ENCODE data around the gene FGF13.
A peak's percentile ranks its signal among the peaks of the same experiment; 100 is the strongest.

FGF13 gene

GRCh38 chrX:138711399-138712347 lies at the start of gene FGF13:
Gene FGF13, minus strand, starts transcription at chrX:138711717. Its CDS starts 714 bp downstream, at chrX:138711003.
- DNase-seq, result peak; percentile 68

- no peak for DNase-seq
Observed at GRCh38 chrX:138759217-138759943, 47.9 kb upstream of the FGF13 start.

GRCh38 chrX:138756234-138756633 lies 44.7 kb upstream of the FGF13 start:
- DNase-seq, result peak; percentile 84

- no peak for DNase-seq
Observed at GRCh38 chrX:138754861-138755260, 43.3 kb upstream of the FGF13 start.

GRCh38 chrX:138748480-138748879 lies 37.0 kb upstream of the FGF13 start:
- no peak for DNase-seq

- peak; percentile 34 for DNase-seq
Observed at GRCh38 chrX:138745196-138745595, 33.7 kb upstream of the FGF13 start.

GRCh38 chrX:138742217-138742616 lies 30.7 kb upstream of the FGF13 start:
- DNase-seq, result no peak

- DNase-seq, result no peak
Observed at GRCh38 chrX:138740341-138740740, 28.8 kb upstream of the FGF13 start.

GRCh38 chrX:138723301-138723700 lies 11.8 kb upstream of the FGF13 start:
- DNase-seq, result no peak

- DNase-seq, result no peak
Observed at GRCh38 chrX:138719396-138719795, 7.9 kb upstream of the FGF13 start.

- peak; percentile 36 for DNase-seq
Observed at GRCh38 chrX:138718941-138719340, 7.4 kb upstream of the FGF13 start.

- peak; percentile 29 for DNase-seq
Observed at GRCh38 chrX:138710866-138711341, 613 bp downstream of the FGF13 start.

- DNase-seq, result no peak
Observed at GRCh38 chrX:138709886-138710791, 1.4 kb downstream of the FGF13 start.

- no peak for DNase-seq
Observed at GRCh38 chrX:138708268-138708667, 3.2 kb downstream of the FGF13 start.

- DNase-seq, result no peak
Observed at GRCh38 chrX:138704596-138704995, 6.9 kb downstream of the FGF13 start.

- DNase-seq, result no peak
Observed at GRCh38 chrX:138704101-138704500, 7.4 kb downstream of the FGF13 start.

GRCh38 chrX:138692591-138692990 lies 18.9 kb downstream of the FGF13 start:
- DNase-seq, result peak; percentile 29

GRCh38 chrX:138691186-138691585 lies 20.3 kb downstream of the FGF13 start:
- no peak for DNase-seq

- no peak for DNase-seq
Observed at GRCh38 chrX:138690591-138690990, 20.9 kb downstream of the FGF13 start.

GRCh38 chrX:138683600-138683999 lies 27.9 kb downstream of the FGF13 start:
- no peak for DNase-seq

GRCh38 chrX:138669693-138670092 lies 41.8 kb downstream of the FGF13 start:
- DNase-seq, result no peak

GRCh38 chrX:138664466-138664865 lies 47.1 kb downstream of the FGF13 start:
- no peak for DNase-seq

GRCh38 chrX:138664016-138664415 lies 47.5 kb downstream of the FGF13 start:
- no peak for DNase-seq

Data from femur (tissue), 1 donor.